OCI-LY3 (cell line): ENCODE data around the gene NCKAP1.

Experiments
- CTCF ChIP-seq: fragments of 200-600, 300-600 bp; sonication (generic); IDR thresholded peaks from 2 replicates; pipeline ENCODE4 v1.5.1; 2014; ENCODE audit warnings: antibody characterized with exemption, low read length, low read depth
- EZH2phosphoT487 ChIP-seq: fragments of 200-600 bp; shearing (Covaris generic); IDR thresholded peaks from 2 replicates; pipeline ENCODE4 v1.6.1; 2018; ENCODE audit warnings: antibody characterized with exemption, mixed run types, low read depth

DNA sequence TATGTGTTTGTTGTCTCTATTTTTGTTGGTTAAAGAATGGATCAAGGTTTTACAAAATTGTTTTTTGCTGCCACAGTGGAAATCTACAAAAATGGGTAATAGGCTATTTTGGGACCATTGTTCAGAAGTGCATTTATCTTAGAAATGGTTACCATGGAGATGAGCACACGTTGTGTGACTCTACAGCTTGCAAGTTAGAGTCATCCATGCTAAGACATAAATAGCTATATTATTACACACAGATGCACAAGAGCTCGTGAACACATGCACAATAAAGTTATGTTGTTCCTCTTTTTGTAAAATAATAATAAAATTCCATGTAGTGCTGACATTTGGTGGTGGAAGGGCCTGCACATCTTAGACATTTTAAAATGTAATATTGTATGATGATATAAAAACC is 24.8 kb upstream of the NCKAP1 start:
- no peak for TF ChIP-seq CTCF
- TF ChIP-seq EZH2phosphoT487: no peak
